Stimulated activated CD8-positive, alpha-beta memory T cell treated with anti-CD3 and anti-CD28 coated beads, Interleukin-12 subunit alpha, Interleukin-12 subunit beta, amount 100 ng/mL, for 24 hours (primary cell): ENCODE data around the gene XPC.

Source experiments
- DNase-seq: peaks from one replicate; pipeline ENCODE4 v3.0.0-alpha.2; 2020; ENCODE audit errors: extremely low read depth

Gene XPC

GRCh38 chr3:14208168-14208567 is 29.8 kb upstream of the XPC start:
- DNase-seq, result no peak

- no peak for DNase-seq
Measured at GRCh38 chr3:14206548-14207177, 28.3 kb upstream of the XPC start.

- DNase-seq, result no peak
Measured at GRCh38 chr3:14204515-14205284, 26.3 kb upstream of the XPC start.

GRCh38 chr3:14203521-14204079 is 25.2 kb upstream of the XPC start:
- DNase-seq, result no peak

- DNase-seq, result no peak
Measured at GRCh38 chr3:14202874-14203520, 24.6 kb upstream of the XPC start.

GRCh38 chr3:14201940-14202684 is 23.7 kb upstream of the XPC start:
- DNase-seq, result no peak

- no peak for DNase-seq
Measured at GRCh38 chr3:14200841-14201240, 22.4 kb upstream of the XPC start.

GRCh38 chr3:14200276-14200675 is 21.9 kb upstream of the XPC start:
- DNase-seq, result no peak

GRCh38 chr3:14199641-14200040 is 21.2 kb upstream of the XPC start:
- no peak for DNase-seq

- no peak for DNase-seq
Measured at GRCh38 chr3:14194865-14195264, 16.5 kb upstream of the XPC start.

GRCh38 chr3:14188041-14188754 is 9.8 kb upstream of the XPC start:
- DNase-seq, result no peak

- no peak for DNase-seq
Measured at GRCh38 chr3:14186854-14187458, 8.6 kb upstream of the XPC start.

- DNase-seq, result no peak
Measured at GRCh38 chr3:14183015-14183577, 4.7 kb upstream of the XPC start.

GRCh38 chr3:14181253-14181652 is 2.9 kb upstream of the XPC start:
- DNase-seq, result no peak

- no peak for DNase-seq
Measured at GRCh38 chr3:14179795-14180194, 1.4 kb upstream of the XPC start.

- no peak for DNase-seq
Measured at GRCh38 chr3:14179114-14179465, 689 bp upstream of the XPC start.

- no peak for DNase-seq
Measured at GRCh38 chr3:14177580-14178246, 688 bp downstream of the XPC start.

- no peak for DNase-seq
Measured at GRCh38 chr3:14175383-14176037, 2.9 kb downstream of the XPC start.

GRCh38 chr3:14174483-14174882 is 3.9 kb downstream of the XPC start:
- DNase-seq, result no peak

- no peak for DNase-seq
Measured at GRCh38 chr3:14172496-14172895, 5.9 kb downstream of the XPC start.
